ENCODE data around the gene ROBO1.

GRCh38 chr3:78697426-78697825 lies 1070.4 kb downstream of the ROBO1 start:
- TF ChIP-seq CTCF (IDR thresholded peaks at IDR 0.05; ENCODE audit: insufficient read depth, low read length, poor library complexity, severe bottlenecking) (no peak), EZH2phosphoT487 (conservative IDR thresholded peaks at IDR 0.05; ENCODE audit: low read length) (no peak)
